H1 (cell line): Measurements from ENCODE around the gene PITPNC1. TPM values are rescaled to one million over a fixed set of nuclear protein-coding genes. Genes with fewer than 3 reads are reported as not detected.

ENCODE experiments used
- CTCF ChIA-PET: fragments of 300-600 bp; sonication (Branson Sonifier 250); formaldehyde crosslinking; loops from one replicate; lab custom pipeline; 2021; ENCODE audit not compliant: partially characterized antibody; lab: Charles Lee
- POLR2A ChIA-PET: fragments of 300-600 bp; sonication (Branson Sonifier 250); formaldehyde crosslinking; loops from one replicate; lab custom pipeline; 2021; ENCODE audit warnings: inconsistent platforms; ENCODE audit not compliant: partially characterized antibody; lab: Charles Lee
- DNase-seq, 2 experiments: peaks; one replicate each; pipeline versions ENCODE4 v3.0.0 to v3.0.0-alpha.2; 2010 to 2022; ENCODE audit warnings: low spot score in 2 of 2, low read depth in 1 of 2, mixed read lengths in 1 of 2
- FAIRE-seq: peaks from 2 replicates; lab custom pipeline; 2011; peaks lifted over from hg19 to GRCh38; lab: Jason Lieb, UNC
- H2AFZ ChIP-seq: 2 replicates; pipeline ENCODE4 v1.8.1; 2012; ENCODE audit warnings: low read length, inconsistent platforms
- H2AK5ac ChIP-seq: 2 replicates; pipeline ENCODE4 v1.6.1; 2013; ENCODE audit warnings: low read depth, low read length
- H2BK120ac ChIP-seq: replicated peaks from 2 replicates; pipeline ENCODE3; 2013; ENCODE audit warnings: low read depth, low read length, inconsistent platforms
- H2BK12ac ChIP-seq: 2 replicates; pipeline ENCODE4 v1.6.1; 2013; ENCODE audit warnings: low read depth, low read length
- H2BK15ac ChIP-seq: 2 replicates; pipeline ENCODE4 v1.6.1; 2013; ENCODE audit warnings: low read length
- H2BK20ac ChIP-seq: 2 replicates; pipeline ENCODE4 v1.6.1; 2013; ENCODE audit warnings: low read length
- H2BK5ac ChIP-seq: 2 replicates; pipeline ENCODE4 v1.6.1; 2013; ENCODE audit warnings: low read depth, low read length
- H3K14ac ChIP-seq: 2 replicates; pipeline ENCODE4 v1.6.1; 2013; ENCODE audit warnings: inconsistent platforms; ENCODE audit not compliant: insufficient read length
- H3K18ac ChIP-seq: 2 replicates; pipeline ENCODE4 v1.6.1; 2013; ENCODE audit warnings: low read length; ENCODE audit errors: extremely low read depth
- H3K23ac ChIP-seq: 2 replicates; pipeline ENCODE4 v1.6.1; 2013; ENCODE audit warnings: inconsistent platforms; ENCODE audit not compliant: insufficient read length
- H3K23me2 ChIP-seq: 2 replicates; pipeline ENCODE4 v1.6.1; 2013; ENCODE audit warnings: low read depth, low read length
- H3K27ac ChIP-seq: 2 replicates; pipeline ENCODE4 v1.6.1; 2011; ENCODE audit warnings: low read depth, low read length, inconsistent platforms
- H3K27me3 ChIP-seq, 4 experiments: replicated peaks in 1 of 4; 1 replicate in 1 of 4; 2 replicates in 3 of 4; pipeline versions ENCODE4 v1.6.1 to v1.8.1; 2011 to 2013; ENCODE audit warnings: low read length in 3 of 4, mild to moderate bottlenecking in 3 of 4, inconsistent platforms in 2 of 4, mixed read lengths in 2 of 4, moderate library complexity in 1 of 4; ENCODE audit not compliant: control insufficient read depth in 3 of 4, insufficient read depth in 3 of 4; ENCODE audit errors: extremely low read depth in 1 of 4
- H3K36me3 ChIP-seq, 4 experiments: 2 replicates each; pipeline versions ENCODE4 v1.6.1 to v1.8.1; 2011 to 2013; ENCODE audit warnings: mild to moderate bottlenecking in 4 of 4, low read length in 3 of 4, moderate library complexity in 2 of 4, control low read depth in 1 of 4, inconsistent platforms in 1 of 4; ENCODE audit not compliant: insufficient read depth in 4 of 4, control insufficient read depth in 2 of 4
- H3K4ac ChIP-seq: replicated peaks from 2 replicates; pipeline ENCODE3; 2013; ENCODE audit warnings: low read length, low read depth, mixed read lengths, inconsistent platforms; ENCODE audit not compliant: insufficient read length
- H3K4me1 ChIP-seq, 4 experiments: replicated peaks in 1 of 4; 1 replicate in 1 of 4; 2 replicates in 3 of 4; pipeline versions ENCODE4 v1.6.1 to v1.8.1; 2011 to 2013; ENCODE audit warnings: low read length in 3 of 4, inconsistent platforms in 2 of 4, mixed read lengths in 1 of 4; ENCODE audit not compliant: insufficient read depth in 4 of 4, control insufficient read depth in 3 of 4
- H3K4me2 ChIP-seq, 2 experiments: 2 replicates each; pipeline versions ENCODE4 v1.6.1 to v1.8.1; 2011 to 2013; ENCODE audit warnings: low read depth in 2 of 2, low read length in 2 of 2, control low read depth in 1 of 2, inconsistent platforms in 1 of 2, mild to moderate bottlenecking in 1 of 2; ENCODE audit not compliant: insufficient read depth in 1 of 2
- H3K4me3 ChIP-seq, 4 experiments: fragments of 200-600, 300-600 bp in 1 of 4; sonication (generic), shearing (Covaris generic), sonication (Bioruptor Twin) in 1 of 4; 2 replicates each; pipeline versions ENCODE4 v1.5.1 to v1.8.1; 2011 to 2016; ENCODE audit warnings: low read length in 4 of 4, low read depth in 3 of 4, control low read depth in 2 of 4, inconsistent platforms in 2 of 4, mild to moderate bottlenecking in 2 of 4, mixed read lengths in 1 of 4, moderate library complexity in 1 of 4; ENCODE audit not compliant: insufficient read depth in 2 of 4; ENCODE audit errors: extremely low read depth in 1 of 4
- H3K56ac ChIP-seq: replicated peaks from 2 replicates; pipeline ENCODE3; 2013; ENCODE audit warnings: low read depth, mild to moderate bottlenecking, mixed read lengths, low read length, inconsistent platforms; ENCODE audit not compliant: insufficient read length
- H3K79me1 ChIP-seq: 2 replicates; pipeline ENCODE4 v1.6.1; 2013; ENCODE audit warnings: low read depth, low read length, control low read depth
- H3K79me2 ChIP-seq, 2 experiments: 2 replicates each; pipeline versions ENCODE4 v1.6.1 to v1.8.1; 2012 to 2013; ENCODE audit warnings: low read length in 2 of 2, mild to moderate bottlenecking in 2 of 2, inconsistent platforms in 1 of 2; ENCODE audit not compliant: insufficient read depth in 2 of 2, control insufficient read depth in 1 of 2
- H3K9ac ChIP-seq, 4 experiments: replicated peaks in 1 of 4; 1 replicate in 1 of 4; 2 replicates in 3 of 4; pipeline versions ENCODE4 v1.6.1 to v1.8.1; 2011 to 2013; ENCODE audit warnings: low read depth in 3 of 4, low read length in 3 of 4, control low read depth in 2 of 4, mild to moderate bottlenecking in 2 of 4, moderate library complexity in 2 of 4, inconsistent platforms in 1 of 4; ENCODE audit errors: extremely low read depth in 1 of 4
- H3K9me3 ChIP-seq, 2 experiments: 2 replicates each; pipeline versions ENCODE4 v1.6.1 to v1.8.1; 2012 to 2013; ENCODE audit warnings: mild to moderate bottlenecking in 2 of 2, moderate library complexity in 2 of 2, control low read depth in 1 of 2, inconsistent platforms in 1 of 2, low read depth in 1 of 2, low read length in 1 of 2, mixed read lengths in 1 of 2; ENCODE audit not compliant: insufficient read depth in 2 of 2
- H4K20me1 ChIP-seq, 2 experiments: replicated peaks in 1 of 2; 2 replicates each; pipeline versions ENCODE3 to v1.8.1; 2011 to 2013; ENCODE audit warnings: inconsistent platforms in 2 of 2, low read length in 2 of 2, mild to moderate bottlenecking in 1 of 2; ENCODE audit not compliant: insufficient read depth in 2 of 2, control insufficient read depth in 1 of 2
- H4K5ac ChIP-seq: 2 replicates; pipeline ENCODE4 v1.6.1; 2013; ENCODE audit warnings: low read length, low read depth, mixed read lengths, inconsistent platforms; ENCODE audit not compliant: insufficient read length
- H4K8ac ChIP-seq: 2 replicates; pipeline ENCODE4 v1.8.0; 2013; ENCODE audit warnings: mild to moderate bottlenecking, moderate library complexity, low read length, inconsistent platforms; ENCODE audit not compliant: insufficient read depth; ENCODE audit errors: extremely low read depth
- H4K91ac ChIP-seq: replicated peaks from 2 replicates; pipeline ENCODE3; 2013; ENCODE audit warnings: low read length, mixed read lengths, inconsistent platforms; ENCODE audit not compliant: insufficient read length
- BRCA1 ChIP-seq: IDR thresholded peaks from 2 replicates; pipeline ENCODE4 v1.6.1; 2012; ENCODE audit warnings: low read depth, low read length, improper control_type of control experiment
- WGBS, 2 experiments: shearing (Covaris generic) in 1 of 2; methylation state at CpG; one replicate each; pipeline versions ENCODE4 v1.1.6 to v1.1.7; 2013 to 2015; ENCODE audit warnings: low lambda C conversion rate in 2 of 2, mixed read lengths in 2 of 2, inconsistent platforms in 1 of 2, low coverage in 1 of 2, missing lambda C conversion rate in 1 of 2; ENCODE audit not compliant: insufficient replicate concordance in 2 of 2, insufficient coverage in 1 of 2, insufficient read length in 1 of 2; ENCODE audit errors: extremely low coverage in 1 of 2, missing lambda C conversion rate in 1 of 2; 5-methylcytosine and 5-hydroxymethylcytosine counted together
- polyA plus RNA-seq, 7 experiments: library from polyadenylated mRNA; depleted of rRNA in 3 of 7; stranded (reverse) in 5 of 7; unstranded in 2 of 7; fragments of >200 nt in 5 of 7; fragments of 200-250 nt in 2 of 7; gene quantifications; 1 replicate in 5 of 7; 2 replicates in 1 of 7; 4 replicates in 1 of 7; pipeline versions ENCODE4 v1.2.1 to v1.2.3, GENCODE V29; 2011 to 2013; ENCODE audit warnings: missing spikeins in 2 of 7, mixed read lengths in 2 of 7
- total RNA-seq: library from RNA; stranded (reverse); fragmentation: NEBNext Ultra II Directional; extraction: Animal tissue kit (Norgen Biotek cat#: 25700); gene quantifications from 2 replicates; pipeline ENCODE4 v1.2.1, GENCODE V29; 2021

PITPNC1 gene
- total and polyA plus RNA-seq, 2 of the 8 experiments (the other 6 are each of a cell fraction or from before 2014, with no cell fraction given): 17.6 to 54.7 TPM

- Histone ChIP-seq H3K23ac (no peak overlapping the region), H2BK5ac (no peak overlapping the region), H3K4ac (no peak overlapping the region), H3K9ac (no peak overlapping the region), H3K23me2 (no peaks in the 10 kb centered on the region), H2BK15ac (no peak overlapping the region), H3K18ac (no peak overlapping the region), H2BK12ac (no peak overlapping the region), H2AK5ac (no peak overlapping the region), H2BK20ac (no peak overlapping the region), H3K36me3 (no peaks in the 10 kb centered on the region), H3K79me2 (no peaks in the 10 kb centered on the region), H3K4me2 (no peak overlapping the region), H2AFZ (no peak overlapping the region), H4K91ac (no peak overlapping the region), H3K27me3 (no peaks in the 10 kb centered on the region), H3K4me3 (no peak overlapping the region), H4K8ac (no peak overlapping the region), H3K79me1 (no peaks in the 10 kb centered on the region), H3K9me3 (no peaks in the 10 kb centered on the region), H4K5ac (no peak overlapping the region), H3K56ac (no peak overlapping the region), H2BK120ac (no peak overlapping the region), H4K20me1 (no peaks in the 10 kb centered on the region), H3K4me1 (peaks cover 3 to 5% (median 3%) of the 10 kb centered on the region in 4 experiments; a peak in 5 of 7 replicates), H3K14ac (no peak overlapping the region)
- 91% methylated on average over 6 of the region's 6 CpGs; no CpG with 5 or more reads in 1 of the 2 experiments for WGBS, 2 experiments
- DNase-seq: no peak
- POLR2A ChIA-PET: no interaction called here
- CTCF ChIA-PET: interaction anchor here (0.8 to 1.9 kb wide), 7 partner anchors 9 to 274 kb away, joined by 3 to 10 read pairs (median 4); no protein-coding TSS in a partner anchor
- no peak for TF ChIP-seq BRCA1
- TF ChIP-seq, all 59 proteins: peak for 0
- no peak for FAIRE-seq
- H3K27ac ChIP-seq: no peak overlapping the region
These were observed 271.2 kb downstream of the PITPNC1 start for GRCh38 chr17:67648032-67648905.
